Measurements from ENCODE around the gene MMAB.

DNA sequence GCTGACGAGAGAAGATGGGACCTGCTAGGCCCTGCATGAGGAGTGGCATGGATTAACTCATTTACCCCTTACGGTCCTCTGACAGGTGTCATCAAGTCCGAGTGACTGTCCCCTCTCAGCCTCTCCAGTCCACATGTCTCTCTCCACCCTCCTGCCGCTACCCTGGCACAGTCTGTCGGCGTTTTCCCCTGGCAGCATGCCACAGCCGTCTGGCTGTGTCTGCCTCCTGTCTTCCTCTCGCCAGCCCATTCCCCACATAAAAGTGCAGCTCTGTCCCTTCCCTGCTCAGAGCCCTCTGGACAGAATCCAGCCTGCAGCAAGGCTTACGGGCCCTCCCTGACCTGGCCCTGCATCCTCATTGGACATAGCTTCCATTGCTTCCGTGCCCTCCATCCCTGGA, 50.2 kb downstream of the MMAB start:
- TF ChIP-seq POLR2A (IDR thresholded peaks at IDR 0.05; ENCODE audit: low read depth, low read length) (no peak), POLR2AphosphoS5 (IDR thresholded peaks at IDR 0.05; ENCODE audit: low read depth, low read length) (no peak), TAF1 (IDR thresholded peaks at IDR 0.05; ENCODE audit: low read depth, low read length) (no peak), POU2F2 (IDR thresholded peaks at IDR 0.05; ENCODE audit: low read depth, low read length) (no peak), SPI1 (IDR thresholded peaks at IDR 0.05; ENCODE audit: low read depth, low read length) (no peak), PAX5 (IDR thresholded peaks at IDR 0.05; ENCODE audit: insufficient read depth, low read length, severe bottlenecking) (no peak)

Measured in GM12891 (cell line).